VCaP (cell line): ENCODE measurements around the gene EML1.

ENCODE experiments used
- H3K27ac ChIP-seq: fragments of 450-650 bp; 2 replicates; pipeline ENCODE4 v1.5.1; 2017
- CTCF ChIP-seq: fragments of 450-650 bp; conservative IDR thresholded peaks from 2 replicates; pipeline ENCODE4 v1.5.1; 2017; ENCODE audit warnings: mild to moderate bottlenecking, moderate library complexity

Gene EML1

GRCh38 chr14:99793213-99794150 lies at the start of gene EML1:
TSS of gene EML1 (plus strand) at chr14:99793413. CDS start at chr14:99793477, 64 bp downstream.
- H3K27ac ChIP-seq, result peak within 1 kb of the TSS; percentile 78
- TF ChIP-seq CTCF, result peak; percentile 80

- no peak overlapping the region for H3K27ac ChIP-seq
- TF ChIP-seq CTCF, result no peak
Measured at GRCh38 chr14:99744199-99744872, 48.9 kb upstream of the EML1 start.

GRCh38 chr14:99744873-99745224 lies 48.4 kb upstream of the EML1 start:
- TF ChIP-seq CTCF, result no peak
- no peak overlapping the region for H3K27ac ChIP-seq

- H3K27ac ChIP-seq, result no peak overlapping the region
- TF ChIP-seq CTCF, result no peak
Measured at GRCh38 chr14:99745307-99745951, 47.8 kb upstream of the EML1 start.

- no peak for TF ChIP-seq CTCF
- H3K27ac ChIP-seq, result no peak overlapping the region
Measured at GRCh38 chr14:99747167-99747566, 46.0 kb upstream of the EML1 start.

- TF ChIP-seq CTCF, result no peak
- no peak overlapping the region for H3K27ac ChIP-seq
Measured at GRCh38 chr14:99747582-99748330, 45.5 kb upstream of the EML1 start.
